Activated T-cell treated with anti-CD3 and anti-CD28 coated beads for 1 hour (primary cell): ENCODE results near the gene RERE.

Experiments used
- DNase-seq: peaks from one replicate; pipeline ENCODE4 v3.0.0-alpha.2; 2020; ENCODE audit warnings: low read depth

The RERE gene

GRCh38 chr1:8360493-8361197 lies 456.8 kb downstream of the RERE start:
- no peak for DNase-seq

DNA sequence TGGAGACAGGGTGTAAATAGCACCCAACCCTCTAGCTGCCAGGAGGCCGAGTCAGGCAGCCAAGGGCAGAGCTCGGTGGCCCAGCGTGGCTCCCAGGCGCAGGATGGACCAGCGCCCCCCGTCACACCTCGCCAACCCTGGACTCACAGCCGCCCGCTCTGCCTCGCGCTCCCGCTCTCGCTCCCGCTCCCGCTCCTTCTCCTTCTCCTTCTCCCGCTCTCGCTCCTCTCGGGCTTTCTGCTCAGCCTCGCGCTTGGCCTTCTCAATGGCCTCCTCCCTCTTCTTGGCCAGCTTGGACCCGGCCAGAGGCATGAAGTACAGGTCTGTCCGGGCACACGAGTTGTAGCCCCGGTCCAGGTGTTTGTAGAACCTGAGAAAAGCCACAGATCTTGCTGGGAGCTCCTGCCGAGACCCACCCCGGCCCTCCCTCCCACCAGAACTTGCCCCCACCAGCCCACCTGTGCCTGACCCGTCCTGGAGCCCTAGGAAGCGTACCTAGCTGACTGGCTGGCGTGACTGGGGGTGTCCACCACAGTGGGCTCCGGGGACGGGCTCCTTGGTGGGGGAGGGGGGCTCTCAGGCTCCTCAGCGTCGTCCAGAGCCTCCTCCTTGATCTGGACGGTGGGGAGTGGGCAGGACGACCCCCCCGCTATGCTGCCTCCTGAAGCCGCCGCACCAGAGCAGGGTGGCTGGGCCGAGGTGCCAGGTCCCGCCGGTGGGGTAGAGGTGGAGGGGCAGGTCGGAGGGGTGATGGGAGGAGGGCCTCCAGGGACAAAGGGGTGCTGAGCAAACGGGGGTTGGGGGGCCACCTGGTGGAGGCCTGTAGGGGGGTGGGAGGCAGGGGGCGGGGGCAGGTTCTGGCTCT lies 457.6 kb downstream of the RERE start:
- no peak for DNase-seq

DNA sequence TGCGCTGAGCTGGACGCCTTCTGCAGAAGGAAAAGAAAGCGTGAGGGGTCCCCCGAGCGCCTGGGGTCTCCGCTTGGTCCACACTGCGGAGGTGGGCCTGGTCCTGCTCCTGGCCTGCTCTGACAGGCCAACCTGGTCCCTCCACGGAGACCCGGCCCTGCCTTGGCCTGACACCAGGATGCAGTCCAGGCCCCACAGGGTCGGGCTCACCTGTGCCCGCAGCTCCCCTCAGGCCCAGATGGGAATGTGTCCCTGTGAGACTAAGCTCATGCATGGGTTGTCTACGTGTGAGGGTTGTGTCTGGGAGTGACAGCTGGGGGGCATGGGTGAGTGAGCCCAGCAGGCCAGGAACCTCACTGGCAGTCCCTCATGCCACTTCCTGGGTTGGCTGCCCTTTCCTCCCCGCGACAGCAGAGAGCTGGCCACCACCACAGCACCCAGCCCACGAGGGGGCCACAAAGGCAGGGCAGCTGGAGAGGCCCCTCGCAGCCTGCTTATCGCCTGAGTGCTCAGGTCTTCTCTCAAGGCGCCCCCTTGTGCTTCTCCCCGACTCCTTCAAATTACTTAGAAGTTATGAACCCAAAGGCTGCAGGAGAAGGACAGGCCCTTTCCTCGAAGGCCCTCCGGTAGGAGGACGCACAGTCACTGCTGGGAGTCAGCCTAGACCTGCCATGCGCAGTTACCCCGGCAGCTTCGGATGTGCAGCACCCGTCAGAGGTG lies 458.4 kb downstream of the RERE start:
- no peak for DNase-seq

- no peak for DNase-seq
These were observed 459.1 kb downstream of the RERE start for GRCh38 chr1:8358241-8358896.

DNA sequence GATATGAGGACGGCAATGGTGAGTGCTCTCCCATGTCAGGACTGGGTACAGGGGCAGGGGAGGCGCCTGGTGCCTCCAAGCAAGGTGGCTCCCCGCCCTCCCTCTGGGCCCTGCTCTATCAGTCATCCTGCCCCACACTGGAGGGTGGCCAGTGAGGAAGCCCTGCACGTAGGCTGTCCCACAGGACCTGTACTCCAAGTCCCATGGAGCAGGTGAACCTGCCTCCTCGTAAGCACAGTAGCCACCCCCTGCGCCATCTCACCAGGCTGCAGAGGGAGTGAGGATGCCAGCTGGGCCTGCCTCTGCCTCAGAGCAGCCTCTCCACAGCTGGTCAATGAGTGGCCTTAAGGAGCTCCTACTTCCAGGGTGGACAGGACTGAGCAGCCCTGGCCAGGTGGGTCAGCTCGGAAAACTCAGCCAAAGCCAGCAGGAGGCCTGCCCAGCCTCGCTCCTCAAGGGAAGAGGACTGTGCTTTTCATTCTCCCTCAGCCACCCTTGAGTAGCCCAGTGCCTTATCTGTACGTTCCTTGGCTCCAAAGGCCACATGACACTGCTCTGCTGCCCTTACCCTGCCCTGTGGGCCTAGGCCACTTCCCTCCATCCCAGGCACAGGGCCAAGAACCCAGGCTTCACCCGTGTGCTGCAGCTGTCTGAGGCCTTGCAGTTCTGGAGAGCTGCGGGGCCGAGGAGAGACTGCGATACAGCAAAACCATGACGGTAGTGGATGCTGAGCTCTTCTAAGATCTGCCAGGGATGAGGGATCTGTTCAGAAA lies 459.9 kb downstream of the RERE start:
- DNase-seq: no peak

DNA sequence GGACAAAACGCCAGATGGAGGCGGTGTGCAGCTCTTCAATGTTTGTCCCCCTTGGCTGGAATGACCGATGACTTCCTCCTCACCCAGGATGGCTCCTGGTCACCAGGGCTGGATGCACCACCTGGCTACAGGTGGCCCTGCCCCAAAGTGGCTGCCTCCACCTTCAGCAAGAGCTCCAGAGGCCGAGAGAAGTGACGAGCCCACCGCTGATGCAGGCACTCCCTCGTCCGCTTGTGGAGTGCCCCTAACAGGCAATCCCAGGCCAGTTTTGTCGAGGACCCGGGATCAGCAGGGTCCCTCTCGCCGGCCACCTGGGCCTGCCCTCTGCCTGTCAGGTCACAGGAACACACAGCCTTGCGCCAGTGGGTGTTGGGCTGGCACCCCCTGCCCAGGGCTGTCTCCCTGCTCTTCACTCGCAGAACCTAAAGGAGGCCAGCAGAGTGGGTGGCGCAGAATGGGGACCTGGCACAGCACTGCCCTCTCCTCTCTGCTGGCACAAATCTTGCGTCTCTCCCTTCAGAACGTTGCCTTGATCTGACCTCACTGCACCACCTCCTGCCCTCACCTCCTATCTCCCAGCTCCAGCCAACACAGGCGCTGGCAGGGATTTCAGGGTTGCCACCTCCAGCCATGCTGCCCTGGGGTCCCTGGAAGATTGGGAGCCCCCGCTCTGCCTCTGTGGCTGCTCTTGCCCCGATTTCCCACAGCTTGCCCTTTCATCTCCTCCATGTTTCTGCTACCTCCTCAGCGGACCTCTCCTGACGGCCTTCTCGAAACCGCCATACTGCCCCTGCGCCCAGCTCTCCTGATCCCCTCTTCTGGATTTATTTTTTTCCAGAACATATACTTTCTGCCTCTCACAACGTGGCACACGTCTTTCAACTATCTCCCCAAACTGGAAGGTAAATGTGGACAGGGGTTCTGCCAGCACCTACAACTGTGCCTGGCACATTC lies 460.9 kb downstream of the RERE start:
- no peak for DNase-seq

- DNase-seq: no peak
These were observed 461.8 kb downstream of the RERE start for GRCh38 chr1:8355439-8356255.

- no peak for DNase-seq
These were observed 463.4 kb downstream of the RERE start for GRCh38 chr1:8354038-8354437.

GRCh38 chr1:8352886-8353785 lies 464.3 kb downstream of the RERE start:
- no peak for DNase-seq

DNA sequence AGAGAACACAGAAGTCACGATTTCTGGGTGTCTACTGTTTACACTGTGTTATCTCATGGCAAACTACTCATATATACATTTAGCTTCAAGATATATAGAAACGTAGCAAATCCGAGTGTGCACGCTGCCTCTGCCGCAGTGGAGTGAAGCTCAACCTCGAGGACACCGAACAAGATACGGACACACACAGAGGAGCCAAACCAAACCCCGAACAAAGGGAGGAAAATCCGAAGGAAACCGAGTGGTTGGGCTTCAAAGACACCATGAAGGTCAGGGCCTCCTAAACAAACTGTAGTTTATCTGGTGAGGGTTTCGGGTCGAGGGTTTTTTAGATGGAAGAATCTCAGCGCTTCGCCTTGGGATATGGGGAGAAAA lies 465.0 kb downstream of the RERE start:
- no peak for DNase-seq

DNA sequence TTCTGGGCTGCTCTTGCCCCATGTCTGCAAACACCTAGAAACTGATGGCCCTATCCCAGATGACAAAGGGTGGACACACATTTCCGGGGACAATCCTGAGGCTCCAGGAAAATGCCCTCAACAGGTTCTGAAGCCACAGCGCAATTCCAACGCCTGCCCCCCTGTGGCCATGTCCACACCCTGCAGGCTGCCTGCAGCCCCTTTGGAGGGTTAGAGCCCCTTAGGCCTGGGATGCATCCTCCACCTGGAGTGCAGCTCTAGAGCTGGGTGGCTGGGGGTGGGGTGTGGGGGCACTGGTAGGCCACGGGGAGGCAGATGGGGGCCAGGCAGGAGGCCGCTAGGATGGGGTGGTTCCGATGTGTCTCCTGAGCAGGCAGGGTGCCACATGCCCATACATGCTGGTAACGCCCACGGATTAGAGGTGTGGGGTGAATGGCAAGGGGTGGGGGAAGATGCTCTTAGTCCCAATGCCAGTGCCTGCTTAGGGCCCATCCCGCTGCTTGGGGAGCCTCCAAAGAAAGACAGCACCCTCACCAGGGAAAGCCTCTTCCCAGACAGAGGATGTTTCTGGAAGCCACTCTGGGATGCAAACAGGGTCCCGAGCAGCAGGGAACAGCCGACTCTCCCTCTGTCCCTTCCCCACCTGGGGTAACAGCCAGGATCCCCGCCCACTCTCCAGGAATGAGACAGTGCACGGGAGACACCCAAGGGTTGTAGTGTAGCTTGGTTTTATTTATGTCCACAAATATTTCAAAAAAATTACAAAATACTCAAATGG lies 465.6 kb downstream of the RERE start:
- DNase-seq: no peak

DNA sequence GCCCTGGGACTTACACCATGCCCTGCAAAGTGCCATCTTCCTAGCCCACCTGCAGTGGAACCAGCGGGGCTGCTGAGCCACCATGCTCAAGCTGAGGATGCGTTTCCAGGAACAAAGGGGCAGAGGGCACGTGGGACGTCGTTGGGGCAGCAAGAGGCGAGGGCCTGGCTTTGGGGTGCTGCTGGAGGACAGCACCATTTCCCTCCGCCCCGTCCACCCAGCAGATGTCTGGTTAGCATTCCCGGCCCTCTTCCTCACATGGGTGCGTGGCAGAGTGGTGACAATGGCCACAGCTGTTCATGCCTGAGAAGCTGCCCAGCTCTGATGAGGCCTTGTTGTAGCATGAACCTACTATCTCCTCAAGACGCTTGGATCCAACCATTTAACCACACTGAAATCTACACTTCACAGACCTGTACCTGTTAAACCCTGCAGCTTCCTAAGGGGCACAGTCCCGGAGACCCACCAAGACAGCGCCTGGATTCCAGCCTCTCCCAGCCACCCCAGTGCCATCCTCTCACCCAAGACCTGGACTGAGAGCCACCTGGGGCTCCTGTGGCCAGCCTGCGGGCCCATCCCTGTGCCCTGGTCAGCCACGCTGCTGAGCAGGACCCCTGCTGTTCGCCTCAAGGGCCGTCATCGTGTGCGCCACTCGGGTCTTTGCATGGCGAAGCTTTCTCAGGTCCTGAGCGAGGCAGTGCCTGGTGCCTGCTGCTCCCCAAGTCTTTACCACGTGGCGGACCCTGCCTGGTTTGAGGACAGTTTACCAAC lies 466.3 kb downstream of the RERE start:
- no peak for DNase-seq

DNA sequence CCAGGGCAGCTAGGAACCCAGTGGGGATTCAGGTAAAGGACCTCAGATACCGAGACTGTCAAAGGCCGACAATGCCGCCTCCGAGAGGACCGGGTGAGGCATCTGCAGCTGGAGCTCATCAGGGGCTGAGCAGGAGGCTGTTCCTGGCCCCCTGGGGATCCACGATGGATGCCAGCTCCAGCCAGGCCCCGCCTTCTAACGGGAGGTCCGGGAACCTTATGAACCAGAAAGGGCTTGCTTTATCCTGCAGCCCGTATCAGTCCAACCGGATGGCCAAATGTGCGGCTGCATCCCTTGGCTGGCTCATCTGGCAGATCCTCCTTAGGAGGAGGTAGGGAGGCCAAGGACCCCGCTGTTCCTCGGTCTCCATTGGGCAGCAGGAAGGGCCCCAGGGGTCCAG lies 467.5 kb downstream of the RERE start:
- DNase-seq: no peak

DNA sequence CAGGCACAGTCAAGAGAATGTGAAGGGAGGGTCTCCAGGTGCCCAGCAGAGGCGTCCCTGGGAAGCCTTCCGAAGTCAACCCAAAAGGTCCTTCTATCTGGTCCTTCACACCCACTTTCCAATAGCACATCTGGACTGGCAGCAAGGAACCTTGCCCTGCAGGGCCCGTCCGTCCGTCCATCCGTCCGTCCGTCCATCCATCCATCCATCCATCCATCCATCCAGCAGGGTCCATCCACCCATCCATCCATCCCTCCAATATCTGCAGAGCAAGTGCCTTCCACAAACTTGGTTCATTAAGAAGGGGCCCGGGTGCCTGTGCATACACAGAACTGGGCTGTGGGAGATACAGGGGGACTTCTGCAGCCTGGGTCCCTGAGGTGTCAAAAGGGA lies 468.0 kb downstream of the RERE start:
- DNase-seq: no peak

DNA sequence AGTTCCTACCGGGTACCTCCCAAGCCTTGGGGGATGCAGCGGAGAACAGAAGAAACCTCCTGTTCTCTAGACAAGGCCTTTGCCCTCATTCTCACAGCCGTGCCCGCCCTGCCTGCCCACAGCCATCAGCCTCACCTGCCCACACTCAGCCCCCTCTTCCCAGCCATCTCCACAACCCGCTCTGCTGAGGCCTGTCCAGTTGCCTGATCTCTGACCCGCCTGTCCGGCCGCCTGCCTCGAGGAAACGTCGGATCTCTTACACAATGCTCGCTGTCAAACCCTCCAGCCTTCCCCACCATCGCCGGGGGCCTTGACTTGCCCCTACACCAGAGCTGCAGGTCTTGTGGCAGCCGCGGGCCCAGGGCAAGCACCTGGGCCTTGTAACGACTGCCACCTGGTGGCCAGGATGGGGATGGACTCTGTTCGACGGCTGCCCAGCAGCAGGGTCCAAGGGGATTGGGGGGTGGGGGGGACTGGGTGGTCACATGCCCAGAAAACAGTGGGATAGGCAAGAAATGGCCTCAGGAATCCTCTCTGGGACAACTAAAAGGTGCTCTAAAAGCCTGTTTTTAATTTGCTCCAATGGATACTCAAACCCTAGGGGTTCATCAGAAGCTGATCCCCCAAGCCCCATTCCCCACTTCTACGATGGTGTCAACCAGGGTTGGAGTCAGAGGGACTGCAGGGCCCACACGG lies 468.5 kb downstream of the RERE start:
- DNase-seq: peak; percentile 60

GRCh38 chr1:8348047-8348776 lies 469.2 kb downstream of the RERE start:
- DNase-seq: no peak
